Mucosa of rectum (tissue), 2 donors: ENCODE data around the gene OPA3.
A peak's percentile ranks its signal among the peaks of the same experiment; 100 is the strongest.
"Not testable (repeated sequence)": the region's sequence is repeated elsewhere in the genome, so short reads cannot be mapped to it uniquely, and the experiment has no call there.

Experiments used
- H3K27ac ChIP-seq, 2 donors: one replicate each; pipeline ENCODE4 v1.7.0; 2013; ENCODE audit warnings: inconsistent platforms in 2 of 2, low read depth in 2 of 2, low read length in 2 of 2
- H3K27me3 ChIP-seq, 2 donors: one replicate each; pipeline ENCODE4 v1.7.0; 2013; ENCODE audit warnings: low read length in 2 of 2; ENCODE audit not compliant: control insufficient read depth in 2 of 2, insufficient read depth in 2 of 2
- H3K36me3 ChIP-seq, 2 donors: one replicate each; pipeline ENCODE4 v1.7.0; 2013; ENCODE audit warnings: low read length in 2 of 2; ENCODE audit not compliant: control insufficient read depth in 2 of 2, insufficient read depth in 2 of 2
- H3K4me1 ChIP-seq, 2 donors: one replicate each; pipeline ENCODE4 v1.7.0; 2013; ENCODE audit warnings: low read length in 2 of 2, mild to moderate bottlenecking in 1 of 2; ENCODE audit not compliant: control insufficient read depth in 2 of 2, insufficient read depth in 2 of 2
- H3K4me3 ChIP-seq, 2 donors: one replicate each; pipeline ENCODE4 v1.7.0; 2013; ENCODE audit warnings: low read length in 2 of 2
- H3K9ac ChIP-seq, 2 donors: one replicate each; pipeline ENCODE4 v1.7.0; 2013; ENCODE audit warnings: low read length in 2 of 2, low read depth in 1 of 2, mild to moderate bottlenecking in 1 of 2
- H3K9me3 ChIP-seq, 2 donors: one replicate each; pipeline ENCODE4 v1.7.0; 2013; ENCODE audit warnings: low read length in 2 of 2; ENCODE audit not compliant: control insufficient read depth in 2 of 2
- donor health status: healthy.
- donor health status: Normal muscosa, but diverticular disease.

The OPA3 gene

DNA sequence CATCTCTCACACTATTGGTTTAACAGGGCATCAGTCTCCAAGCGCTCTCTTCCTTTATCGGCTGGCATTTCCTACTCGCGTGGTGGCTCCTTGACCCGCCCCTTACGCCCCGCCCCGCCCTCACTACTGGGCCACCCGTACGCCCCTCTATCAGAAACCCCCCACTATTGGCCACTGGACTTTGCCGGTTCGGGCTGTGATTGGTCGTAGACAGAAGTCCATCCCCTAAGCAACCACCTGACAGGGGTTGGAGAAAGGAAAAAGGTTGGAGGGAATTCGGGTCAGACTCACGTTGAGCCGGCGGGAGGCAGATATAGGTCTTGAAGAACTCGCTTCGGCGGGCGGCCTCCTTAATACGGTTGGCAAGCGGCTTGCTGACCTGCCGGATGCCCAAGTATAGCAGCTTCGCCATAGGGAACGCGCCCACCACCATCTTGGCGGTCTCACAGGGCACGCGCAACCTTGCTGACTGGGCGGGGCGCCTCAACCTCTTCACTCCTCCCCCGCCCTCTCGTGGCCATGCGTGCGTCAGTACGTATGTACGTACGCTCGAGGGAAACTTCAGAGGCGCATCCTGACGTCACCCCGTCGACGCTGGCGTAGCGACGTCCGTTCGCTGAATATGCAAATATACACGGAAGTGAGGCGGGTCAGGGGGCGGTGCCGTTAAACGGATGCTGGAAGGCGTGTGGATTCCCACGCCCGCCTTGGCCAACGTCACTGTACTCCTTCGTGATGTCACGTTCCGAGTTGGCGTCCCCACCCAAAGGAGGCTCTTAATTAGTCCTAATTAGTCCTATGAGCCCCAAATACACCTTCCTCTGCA lies at the start of gene OPA3:
TSS of gene OPA3 (minus strand) at position 471 of the 826 bp plus-strand sequence. CDS start at position 433, 38 bp downstream.
- H3K9me3 ChIP-seq, result no peaks in the 10 kb centered on the region
- peak within 1 kb of the TSS; percentile 99 for H3K27ac ChIP-seq
- peaks cover 0 to 3% of the 10 kb centered on the region in 2 donors for H3K36me3 ChIP-seq
- H3K4me1 ChIP-seq, result peaks cover 4 to 6% of the 10 kb centered on the region in 2 donors
- no peaks in the 10 kb centered on the region for H3K27me3 ChIP-seq
- peak within 1 kb of the TSS; percentile 85 to 98 for H3K4me3 ChIP-seq
- H3K9ac ChIP-seq, result peak within 1 kb of the TSS; percentile 96 to 98

DNA sequence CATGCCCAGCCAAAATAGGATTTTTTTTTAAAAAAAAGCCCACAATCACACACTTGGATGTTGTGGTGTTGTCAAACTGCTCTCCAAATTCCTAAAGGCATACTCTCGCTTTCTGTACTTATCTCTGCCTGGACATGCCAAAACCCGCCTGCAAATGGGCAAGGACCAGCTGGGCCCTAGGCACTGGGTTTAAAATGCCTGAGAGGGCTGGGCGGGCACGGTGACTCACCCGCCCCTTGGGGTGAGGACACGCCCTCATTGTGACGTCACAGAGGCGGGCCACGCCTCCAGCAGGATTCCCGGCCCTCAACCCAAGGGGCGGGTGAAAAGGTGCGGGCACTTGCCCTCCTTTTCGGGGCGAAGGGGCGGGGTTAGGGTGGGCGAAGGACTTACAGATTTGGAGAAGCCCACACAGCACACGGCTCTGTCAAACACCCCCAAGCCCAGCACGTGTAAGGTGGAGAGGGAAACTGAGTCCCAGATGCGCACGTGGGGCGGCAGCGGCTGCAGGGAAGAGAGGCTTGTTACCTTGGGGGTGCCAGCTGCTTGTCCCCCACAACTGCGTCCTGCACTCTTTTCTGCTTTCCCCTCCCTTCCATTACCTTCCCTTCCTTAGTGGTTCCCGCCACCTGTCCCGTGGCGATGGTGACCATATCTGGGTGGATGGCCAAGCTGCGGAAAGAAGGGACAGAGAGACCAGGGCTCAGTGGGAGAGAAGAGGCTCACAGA lies 48.0 kb upstream of the OPA3 start:
- peak overlapping the region in 1 of 2 donors; percentile 17 for H3K9ac ChIP-seq
- no peak overlapping the region for H3K27ac ChIP-seq
- H3K4me3 ChIP-seq, result no peak overlapping the region
- no peaks in the 10 kb centered on the region for H3K9me3 ChIP-seq
- peaks cover 2 to 8% of the 10 kb centered on the region in 2 donors for H3K4me1 ChIP-seq
- H3K27me3 ChIP-seq, result no peaks in the 10 kb centered on the region
- H3K36me3 ChIP-seq, result peaks cover 7 to 15% of the 10 kb centered on the region in 2 donors

DNA sequence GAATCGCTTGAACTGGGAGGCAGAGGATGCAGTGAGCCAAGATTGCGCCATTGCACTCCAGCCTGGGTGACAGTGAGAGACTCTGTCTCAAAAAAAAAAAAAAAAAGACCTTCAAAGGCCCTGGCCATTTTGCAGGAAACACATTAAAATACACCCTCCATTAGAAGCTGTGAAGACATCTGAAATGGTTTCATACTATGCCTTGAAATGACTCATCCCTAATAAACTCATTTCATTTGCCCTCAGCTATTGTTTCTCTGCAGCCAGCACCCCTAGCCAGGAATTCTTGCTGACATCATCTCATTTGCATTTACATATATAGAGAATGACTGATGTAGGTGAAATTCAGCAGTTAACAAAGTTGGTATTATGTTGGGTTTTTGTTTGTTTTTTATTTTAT lies 45.9 kb upstream of the OPA3 start:
- Histone ChIP-seq H3K9ac (no peak overlapping the region), H3K4me3 (no peak overlapping the region), H3K4me1 (peaks cover 2 to 8% of the 10 kb centered on the region in 2 donors), H3K27me3 (no peaks in the 10 kb centered on the region), H3K27ac (no peak overlapping the region), H3K9me3 (no peaks in the 10 kb centered on the region), H3K36me3 (peaks cover 10 to 29% of the 10 kb centered on the region in 2 donors)

DNA sequence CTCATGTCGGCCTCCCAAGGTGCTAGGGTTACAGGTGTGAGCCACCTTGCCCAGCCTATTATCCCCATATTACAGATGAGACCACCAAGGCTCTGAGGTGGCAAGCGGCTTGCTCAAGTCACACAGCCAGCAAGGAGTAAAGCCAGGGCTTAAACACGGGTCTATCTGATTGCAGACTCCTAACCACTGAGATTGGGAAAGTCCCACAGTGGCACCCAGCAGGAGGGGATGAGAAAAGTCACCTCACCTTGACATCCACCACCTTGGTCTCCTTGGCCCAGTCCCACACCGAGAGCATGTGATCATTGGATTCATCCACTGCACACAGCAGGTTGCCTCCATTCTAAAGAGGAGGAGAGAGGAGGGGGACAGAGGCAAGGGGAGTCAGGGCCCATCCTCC lies 45.1 kb upstream of the OPA3 start:
- H3K9me3 ChIP-seq, result no peaks in the 10 kb centered on the region
- H3K27ac ChIP-seq, result no peak overlapping the region
- peaks cover 13 to 33% of the 10 kb centered on the region in 2 donors for H3K36me3 ChIP-seq
- peaks cover 2 to 8% of the 10 kb centered on the region in 2 donors for H3K4me1 ChIP-seq
- no peak overlapping the region for H3K9ac ChIP-seq
- no peak overlapping the region for H3K4me3 ChIP-seq
- no peaks in the 10 kb centered on the region for H3K27me3 ChIP-seq

DNA sequence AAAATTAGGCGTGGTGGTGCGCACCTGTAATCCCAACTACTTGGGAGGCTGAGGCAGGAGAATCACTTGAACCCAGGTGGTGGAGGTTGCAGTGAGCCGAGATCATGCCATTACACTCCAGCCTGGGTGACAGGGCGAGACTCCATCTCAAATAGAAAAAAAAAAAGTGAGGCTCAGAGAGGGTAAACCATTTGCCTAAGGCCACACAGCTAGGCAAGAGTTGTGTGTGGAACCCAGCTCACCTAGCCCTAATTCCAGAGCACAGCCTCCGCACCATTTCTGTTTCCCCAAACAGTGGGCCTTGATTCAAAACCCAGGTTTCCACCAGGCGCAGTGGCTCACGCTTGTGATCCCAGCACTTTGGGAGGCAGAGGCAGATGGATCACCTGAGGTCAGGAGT lies 43.6 kb upstream of the OPA3 start:
- not testable (repeated sequence) for H3K27ac ChIP-seq, H3K4me1 ChIP-seq, H3K27me3 ChIP-seq, H3K9me3 ChIP-seq, H3K9ac ChIP-seq, H3K4me3 ChIP-seq
- H3K36me3 ChIP-seq, result peaks cover 23 to 40% of the 10 kb centered on the region in 2 donors

DNA sequence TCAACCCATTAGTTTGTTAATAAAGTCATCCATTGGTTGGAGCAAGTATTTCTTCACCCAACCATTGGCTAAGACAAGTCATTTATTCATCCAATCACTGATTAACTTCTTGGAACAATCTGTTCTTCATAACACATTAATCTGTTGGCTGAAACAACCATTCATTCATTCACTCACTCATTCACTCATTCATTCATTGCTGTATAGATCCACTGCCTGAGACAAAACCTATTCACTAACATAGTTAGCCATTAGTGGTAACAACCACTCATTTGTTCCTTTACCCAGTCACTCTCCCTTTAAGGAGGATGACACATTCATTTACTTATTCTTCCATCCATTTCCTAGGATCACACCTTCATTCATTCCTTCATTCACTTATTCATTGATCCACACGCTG lies 39.4 kb upstream of the OPA3 start:
- Histone ChIP-seq H3K27ac (no peak overlapping the region), H3K9me3 (no peaks in the 10 kb centered on the region), H3K4me1 (no peaks in the 10 kb centered on the region), H3K9ac (no peak overlapping the region), H3K4me3 (no peak overlapping the region), H3K27me3 (no peaks in the 10 kb centered on the region), H3K36me3 (peaks cover 37 to 57% of the 10 kb centered on the region in 2 donors)

DNA sequence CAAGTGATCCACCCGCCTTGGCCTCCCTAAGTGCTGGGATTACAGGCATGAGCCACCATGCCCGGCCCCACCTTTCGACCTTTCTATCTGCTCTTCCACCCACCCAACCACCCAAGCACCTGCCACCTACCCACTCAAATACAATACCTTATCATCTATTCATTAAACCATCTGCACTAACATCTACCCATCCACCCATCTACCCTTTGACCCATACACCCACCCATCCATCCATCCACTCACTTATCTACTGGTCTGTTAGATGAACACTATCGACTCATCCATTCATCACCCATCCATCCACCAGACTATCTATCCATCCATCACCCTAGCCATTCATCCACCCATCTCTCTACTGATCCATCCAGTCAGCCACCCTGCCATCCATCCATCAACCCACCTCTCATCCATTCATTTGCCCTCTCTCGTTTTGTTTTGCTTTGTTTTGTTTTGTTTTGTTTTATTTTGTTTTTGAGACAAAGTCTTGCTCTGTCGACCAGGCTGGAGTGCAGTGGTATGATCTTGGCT lies 37.4 kb upstream of the OPA3 start:
- Histone ChIP-seq H3K9ac (no peak overlapping the region), H3K4me3 (no peak overlapping the region), H3K36me3 (peaks cover 40 to 58% of the 10 kb centered on the region in 2 donors), H3K27me3 (no peaks in the 10 kb centered on the region), H3K9me3 (no peaks in the 10 kb centered on the region), H3K4me1 (no peaks in the 10 kb centered on the region), H3K27ac (no peak overlapping the region)

DNA sequence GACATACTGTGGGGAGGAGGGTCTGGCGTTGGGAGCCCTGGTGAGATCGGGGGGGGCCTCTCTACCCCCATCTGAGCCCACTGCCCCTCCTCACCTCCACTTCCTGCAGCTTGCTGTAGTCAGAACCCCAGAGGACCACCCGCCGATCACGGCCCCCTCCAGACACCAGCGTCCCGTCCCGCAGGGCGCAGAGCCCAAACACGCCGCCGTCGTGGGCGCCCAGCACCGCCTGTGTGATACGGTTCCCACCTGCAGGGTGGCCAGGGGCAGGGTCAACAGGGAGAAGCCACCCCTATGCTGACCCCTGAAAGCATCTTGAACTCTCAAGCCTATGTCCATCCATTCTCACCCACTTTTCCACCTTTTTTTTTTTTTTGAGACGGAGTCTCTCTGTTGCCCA lies 36.8 kb upstream of the OPA3 start:
- Histone ChIP-seq H3K9ac (no peak overlapping the region), H3K9me3 (no peaks in the 10 kb centered on the region), H3K4me1 (peaks cover 0 to under 1% of the 10 kb centered on the region in 2 donors), H3K4me3 (no peak overlapping the region), H3K36me3 (peaks cover 40 to 54% of the 10 kb centered on the region in 2 donors), H3K27ac (no peak overlapping the region), H3K27me3 (no peaks in the 10 kb centered on the region)

DNA sequence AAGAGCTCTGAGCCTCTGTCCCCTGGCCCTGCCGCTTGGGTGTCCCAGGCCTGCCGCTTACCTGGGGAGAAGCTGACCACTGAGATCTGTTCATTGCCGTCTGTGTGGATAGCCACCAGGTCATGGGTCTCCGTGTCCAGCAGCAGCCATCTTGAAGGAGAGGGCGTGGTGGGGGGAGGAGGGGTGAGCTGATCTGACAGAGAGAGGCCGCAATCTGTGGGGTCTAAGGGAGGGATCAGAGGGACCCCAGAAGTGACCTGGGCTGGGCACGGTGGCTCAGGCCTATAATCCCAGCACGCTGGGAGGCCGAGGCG lies 32.1 kb upstream of the OPA3 start:
- Histone ChIP-seq H3K9ac (no peak overlapping the region), H3K36me3 (peaks cover 36 to 45% of the 10 kb centered on the region in 2 donors), H3K27ac (no peak overlapping the region), H3K27me3 (no peaks in the 10 kb centered on the region), H3K4me1 (peaks cover 16 to 23% of the 10 kb centered on the region in 2 donors), H3K9me3 (no peaks in the 10 kb centered on the region), H3K4me3 (no peak overlapping the region)
